ENCODE results near the gene ANO2.

The ANO2 gene

GRCh38 chr12:5947006-5947405 lies 1.9 kb upstream of the ANO2 start:
- no peak for TF ChIP-seq CTCF (conservative IDR thresholded peaks at IDR 0.05; ENCODE audit: low read length)
- no peak overlapping the region for H3K4me3 ChIP-seq (ENCODE audit: low read length)
- no peak for DNase-seq (ENCODE audit: low read depth)

GRCh38 chr12:5946388-5946787 lies 1.3 kb upstream of the ANO2 start:
- no peak for TF ChIP-seq CTCF (conservative IDR thresholded peaks at IDR 0.05; ENCODE audit: low read length)
- no peak for DNase-seq (ENCODE audit: low read depth)
- H3K4me3 ChIP-seq (ENCODE audit: low read length), result no peak overlapping the region

- DNase-seq (ENCODE audit: low read depth), result no peak
- peak overlapping the region; percentile 41 for H3K4me3 ChIP-seq (ENCODE audit: low read length)
- TF ChIP-seq CTCF (conservative IDR thresholded peaks at IDR 0.05; ENCODE audit: low read length), result no peak
Observed at GRCh38 chr12:5944688-5945070, 380 bp downstream of the ANO2 start.

GRCh38 chr12:5944053-5944452 lies 1.0 kb downstream of the ANO2 start:
- H3K4me3 ChIP-seq (ENCODE audit: low read length), result no peak overlapping the region
- TF ChIP-seq CTCF (conservative IDR thresholded peaks at IDR 0.05; ENCODE audit: low read length), result no peak
- DNase-seq (ENCODE audit: low read depth), result no peak

- DNase-seq (ENCODE audit: low read depth), result no peak
- H3K4me3 ChIP-seq (ENCODE audit: low read length), result no peak overlapping the region
- TF ChIP-seq CTCF (conservative IDR thresholded peaks at IDR 0.05; ENCODE audit: low read length), result no peak
Observed at GRCh38 chr12:5941907-5942306, 3.2 kb downstream of the ANO2 start.

- no peak for DNase-seq (ENCODE audit: low read depth)
- TF ChIP-seq CTCF (conservative IDR thresholded peaks at IDR 0.05; ENCODE audit: low read length), result no peak
- no peak overlapping the region for H3K4me3 ChIP-seq (ENCODE audit: low read length)
Observed at GRCh38 chr12:5927732-5928516, 17.1 kb downstream of the ANO2 start.

GRCh38 chr12:5925646-5926045 lies 19.4 kb downstream of the ANO2 start:
- H3K4me3 ChIP-seq (ENCODE audit: low read length), result no peak overlapping the region
- no peak for DNase-seq (ENCODE audit: low read depth)
- TF ChIP-seq CTCF (conservative IDR thresholded peaks at IDR 0.05; ENCODE audit: low read length), result no peak
